ENCODE measurements around the gene INAFM1.

INAFM1 gene

DNA sequence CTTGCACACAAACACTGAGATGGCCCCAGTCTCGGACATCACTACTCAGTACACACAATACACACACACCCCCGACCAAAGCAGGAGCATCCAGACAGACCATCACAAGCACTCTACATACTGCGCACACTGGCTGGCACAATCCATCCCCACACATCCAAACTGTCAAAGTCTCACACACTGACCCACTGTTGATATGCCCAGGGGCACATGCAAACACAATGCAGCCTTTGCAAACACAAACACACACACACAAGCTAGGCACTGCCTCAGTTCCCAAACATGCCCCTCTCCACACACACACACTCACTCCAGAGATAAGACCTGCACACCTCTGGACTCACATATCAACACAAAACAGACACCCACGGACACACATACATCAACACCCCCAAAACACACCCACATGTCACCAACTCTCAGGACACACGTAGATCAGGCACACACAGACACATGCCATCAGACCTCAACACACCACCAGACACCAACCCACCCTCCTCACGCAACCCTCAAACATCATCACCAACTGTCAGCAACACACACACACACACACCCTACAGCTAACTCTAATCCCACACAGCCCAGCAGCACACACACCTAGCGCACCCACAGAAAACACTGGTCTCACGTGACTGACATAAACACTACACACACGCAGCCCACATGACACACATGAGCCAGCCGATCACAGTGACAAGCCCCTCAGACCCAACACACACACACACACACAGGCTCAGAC is 45.6 kb upstream of the INAFM1 start (continued):
- TF ChIP-seq, protein P1, sequence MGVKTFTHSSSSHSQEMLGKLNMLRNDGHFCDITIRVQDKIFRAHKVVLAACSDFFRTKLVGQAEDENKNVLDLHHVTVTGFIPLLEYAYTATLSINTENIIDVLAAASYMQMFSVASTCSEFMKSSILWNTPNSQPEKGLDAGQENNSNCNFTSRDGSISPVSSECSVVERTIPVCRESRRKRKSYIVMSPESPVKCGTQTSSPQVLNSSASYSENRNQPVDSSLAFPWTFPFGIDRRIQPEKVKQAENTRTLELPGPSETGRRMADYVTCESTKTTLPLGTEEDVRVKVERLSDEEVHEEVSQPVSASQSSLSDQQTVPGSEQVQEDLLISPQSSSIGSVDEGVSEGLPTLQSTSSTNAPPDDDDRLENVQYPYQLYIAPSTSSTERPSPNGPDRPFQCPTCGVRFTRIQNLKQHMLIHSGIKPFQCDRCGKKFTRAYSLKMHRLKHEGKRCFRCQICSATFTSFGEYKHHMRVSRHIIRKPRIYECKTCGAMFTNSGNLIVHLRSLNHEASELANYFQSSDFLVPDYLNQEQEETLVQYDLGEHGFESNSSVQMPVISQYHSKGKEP (tag by site-specific recombination; IDR thresholded peaks at IDR 0.05): no peak
- TF ChIP-seq, protein P2, sequence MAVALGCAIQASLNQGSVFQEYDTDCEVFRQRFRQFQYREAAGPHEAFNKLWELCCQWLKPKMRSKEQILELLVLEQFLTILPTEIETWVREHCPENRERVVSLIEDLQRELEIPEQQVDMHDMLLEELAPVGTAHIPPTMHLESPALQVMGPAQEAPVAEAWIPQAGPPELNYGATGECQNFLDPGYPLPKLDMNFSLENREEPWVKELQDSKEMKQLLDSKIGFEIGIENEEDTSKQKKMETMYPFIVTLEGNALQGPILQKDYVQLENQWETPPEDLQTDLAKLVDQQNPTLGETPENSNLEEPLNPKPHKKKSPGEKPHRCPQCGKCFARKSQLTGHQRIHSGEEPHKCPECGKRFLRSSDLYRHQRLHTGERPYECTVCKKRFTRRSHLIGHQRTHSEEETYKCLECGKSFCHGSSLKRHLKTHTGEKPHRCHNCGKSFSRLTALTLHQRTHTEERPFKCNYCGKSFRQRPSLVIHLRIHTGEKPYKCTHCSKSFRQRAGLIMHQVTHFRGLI (tag by site-specific recombination; IDR thresholded peaks at IDR 0.05): no peak
- TF ChIP-seq, protein P3, sequence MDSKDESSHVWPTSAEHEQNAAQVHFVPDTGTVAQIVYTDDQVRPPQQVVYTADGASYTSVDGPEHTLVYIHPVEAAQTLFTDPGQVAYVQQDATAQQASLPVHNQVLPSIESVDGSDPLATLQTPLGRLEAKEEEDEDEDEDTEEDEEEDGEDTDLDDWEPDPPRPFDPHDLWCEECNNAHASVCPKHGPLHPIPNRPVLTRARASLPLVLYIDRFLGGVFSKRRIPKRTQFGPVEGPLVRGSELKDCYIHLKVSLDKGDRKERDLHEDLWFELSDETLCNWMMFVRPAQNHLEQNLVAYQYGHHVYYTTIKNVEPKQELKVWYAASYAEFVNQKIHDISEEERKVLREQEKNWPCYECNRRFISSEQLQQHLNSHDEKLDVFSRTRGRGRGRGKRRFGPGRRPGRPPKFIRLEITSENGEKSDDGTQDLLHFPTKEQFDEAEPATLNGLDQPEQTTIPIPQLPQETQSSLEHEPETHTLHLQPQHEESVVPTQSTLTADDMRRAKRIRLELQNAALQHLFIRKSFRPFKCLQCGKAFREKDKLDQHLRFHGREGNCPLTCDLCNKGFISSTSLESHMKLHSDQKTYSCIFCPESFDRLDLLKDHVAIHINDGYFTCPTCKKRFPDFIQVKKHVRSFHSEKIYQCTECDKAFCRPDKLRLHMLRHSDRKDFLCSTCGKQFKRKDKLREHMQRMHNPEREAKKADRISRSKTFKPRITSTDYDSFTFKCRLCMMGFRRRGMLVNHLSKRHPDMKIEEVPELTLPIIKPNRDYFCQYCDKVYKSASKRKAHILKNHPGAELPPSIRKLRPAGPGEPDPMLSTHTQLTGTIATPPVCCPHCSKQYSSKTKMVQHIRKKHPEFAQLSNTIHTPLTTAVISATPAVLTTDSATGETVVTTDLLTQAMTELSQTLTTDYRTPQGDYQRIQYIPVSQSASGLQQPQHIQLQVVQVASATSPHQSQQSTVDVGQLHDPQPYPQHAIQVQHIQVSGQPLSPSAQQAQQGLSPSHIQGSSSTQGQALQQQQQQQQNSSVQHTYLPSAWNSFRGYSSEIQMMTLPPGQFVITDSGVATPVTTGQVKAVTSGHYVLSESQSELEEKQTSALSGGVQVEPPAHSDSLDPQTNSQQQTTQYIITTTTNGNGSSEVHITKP (tag by site-specific recombination; IDR thresholded peaks at IDR 0.05): peak; percentile 77
- no peak for TF ChIP-seq KLF10 (tag by site-specific recombination; IDR thresholded peaks at IDR 0.05)
- TF ChIP-seq ZNF416 (tag by site-specific recombination; IDR thresholded peaks at IDR 0.05): no peak; the same call in 1 of the 2 replicates
- TF ChIP-seq ZNF560 (tag by site-specific recombination; IDR thresholded peaks at IDR 0.05; ENCODE audit: borderline replicate concordance): no peak
- no peak for TF ChIP-seq ZSCAN16 (tag by site-specific recombination; IDR thresholded peaks at IDR 0.05)
- TF ChIP-seq ZNF335 (tag by site-specific recombination; conservative IDR thresholded peaks at IDR 0.05): peak; percentile 71; the same call in 1 of the 2 replicates
- no peak; the same call in 1 of the 2 replicates for TF ChIP-seq ZNF76 (tag by site-specific recombination; IDR thresholded peaks at IDR 0.05; ENCODE audit: borderline replicate concordance, low read depth)
- no peak for TF ChIP-seq ZNF221 (tag by site-specific recombination; IDR thresholded peaks at IDR 0.05; ENCODE audit: borderline replicate concordance)
- peak; percentile 75; the same call in 1 of the 2 replicates for TF ChIP-seq BCL11A (tag by site-specific recombination; IDR thresholded peaks at IDR 0.05; ENCODE audit: low read depth)
- TF ChIP-seq, protein P4, sequence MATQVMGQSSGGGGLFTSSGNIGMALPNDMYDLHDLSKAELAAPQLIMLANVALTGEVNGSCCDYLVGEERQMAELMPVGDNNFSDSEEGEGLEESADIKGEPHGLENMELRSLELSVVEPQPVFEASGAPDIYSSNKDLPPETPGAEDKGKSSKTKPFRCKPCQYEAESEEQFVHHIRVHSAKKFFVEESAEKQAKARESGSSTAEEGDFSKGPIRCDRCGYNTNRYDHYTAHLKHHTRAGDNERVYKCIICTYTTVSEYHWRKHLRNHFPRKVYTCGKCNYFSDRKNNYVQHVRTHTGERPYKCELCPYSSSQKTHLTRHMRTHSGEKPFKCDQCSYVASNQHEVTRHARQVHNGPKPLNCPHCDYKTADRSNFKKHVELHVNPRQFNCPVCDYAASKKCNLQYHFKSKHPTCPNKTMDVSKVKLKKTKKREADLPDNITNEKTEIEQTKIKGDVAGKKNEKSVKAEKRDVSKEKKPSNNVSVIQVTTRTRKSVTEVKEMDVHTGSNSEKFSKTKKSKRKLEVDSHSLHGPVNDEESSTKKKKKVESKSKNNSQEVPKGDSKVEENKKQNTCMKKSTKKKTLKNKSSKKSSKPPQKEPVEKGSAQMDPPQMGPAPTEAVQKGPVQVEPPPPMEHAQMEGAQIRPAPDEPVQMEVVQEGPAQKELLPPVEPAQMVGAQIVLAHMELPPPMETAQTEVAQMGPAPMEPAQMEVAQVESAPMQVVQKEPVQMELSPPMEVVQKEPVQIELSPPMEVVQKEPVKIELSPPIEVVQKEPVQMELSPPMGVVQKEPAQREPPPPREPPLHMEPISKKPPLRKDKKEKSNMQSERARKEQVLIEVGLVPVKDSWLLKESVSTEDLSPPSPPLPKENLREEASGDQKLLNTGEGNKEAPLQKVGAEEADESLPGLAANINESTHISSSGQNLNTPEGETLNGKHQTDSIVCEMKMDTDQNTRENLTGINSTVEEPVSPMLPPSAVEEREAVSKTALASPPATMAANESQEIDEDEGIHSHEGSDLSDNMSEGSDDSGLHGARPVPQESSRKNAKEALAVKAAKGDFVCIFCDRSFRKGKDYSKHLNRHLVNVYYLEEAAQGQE (tag by site-specific recombination; IDR thresholded peaks at IDR 0.05): peak; percentile 26; the same call in 1 of the 2 replicates
- TF ChIP-seq ZNF394 (tag by site-specific recombination; IDR thresholded peaks at IDR 0.05; ENCODE audit: borderline replicate concordance): no peak; the same call in 1 of the 2 replicates
- TF ChIP-seq ZNF558 (tag by site-specific recombination; IDR thresholded peaks at IDR 0.05): no peak
- peak; percentile 96; the same call in 1 of the 2 replicates for TF ChIP-seq ZNF311 (tag by site-specific recombination; IDR thresholded peaks at IDR 0.05; ENCODE audit: borderline replicate concordance)
- TF ChIP-seq, protein P5, sequence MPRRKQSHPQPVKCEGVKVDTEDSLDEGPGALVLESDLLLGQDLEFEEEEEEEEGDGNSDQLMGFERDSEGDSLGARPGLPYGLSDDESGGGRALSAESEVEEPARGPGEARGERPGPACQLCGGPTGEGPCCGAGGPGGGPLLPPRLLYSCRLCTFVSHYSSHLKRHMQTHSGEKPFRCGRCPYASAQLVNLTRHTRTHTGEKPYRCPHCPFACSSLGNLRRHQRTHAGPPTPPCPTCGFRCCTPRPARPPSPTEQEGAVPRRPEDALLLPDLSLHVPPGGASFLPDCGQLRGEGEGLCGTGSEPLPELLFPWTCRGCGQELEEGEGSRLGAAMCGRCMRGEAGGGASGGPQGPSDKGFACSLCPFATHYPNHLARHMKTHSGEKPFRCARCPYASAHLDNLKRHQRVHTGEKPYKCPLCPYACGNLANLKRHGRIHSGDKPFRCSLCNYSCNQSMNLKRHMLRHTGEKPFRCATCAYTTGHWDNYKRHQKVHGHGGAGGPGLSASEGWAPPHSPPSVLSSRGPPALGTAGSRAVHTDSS (tag by site-specific recombination; IDR thresholded peaks at IDR 0.05): no peak
- TF ChIP-seq MEIS1 (CRISPR knock-in tag; IDR thresholded peaks at IDR 0.05; ENCODE audit: borderline replicate concordance): no peak
- TF ChIP-seq ZFP41 (tag by site-specific recombination; IDR thresholded peaks at IDR 0.05; ENCODE audit: borderline replicate concordance): 0 out of 2 replicates have a peak, but pooled peaks have one; percentile 48
- no peak for TF ChIP-seq GLIS2 (tag by site-specific recombination; IDR thresholded peaks at IDR 0.05)
- TF ChIP-seq HOXC10 (CRISPR knock-in tag; IDR thresholded peaks at IDR 0.05): no peak
- TF ChIP-seq, protein P6, sequence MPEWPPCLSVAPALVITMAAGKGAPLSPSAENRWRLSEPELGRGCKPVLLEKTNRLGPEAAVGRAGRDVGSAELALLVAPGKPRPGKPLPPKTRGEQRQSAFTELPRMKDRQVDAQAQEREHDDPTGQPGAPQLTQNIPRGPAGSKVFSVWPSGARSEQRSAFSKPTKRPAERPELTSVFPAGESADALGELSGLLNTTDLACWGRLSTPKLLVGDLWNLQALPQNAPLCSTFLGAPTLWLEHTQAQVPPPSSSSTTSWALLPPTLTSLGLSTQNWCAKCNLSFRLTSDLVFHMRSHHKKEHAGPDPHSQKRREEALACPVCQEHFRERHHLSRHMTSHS (tag by site-specific recombination; IDR thresholded peaks at IDR 0.05): 0 out of 2 replicates have a peak, but pooled peaks have one; percentile 24
- TF ChIP-seq ZNF624 (tag by site-specific recombination; IDR thresholded peaks at IDR 0.05): no peak
- no peak for TF ChIP-seq ZSCAN30 (tag by site-specific recombination; IDR thresholded peaks at IDR 0.05)
- no peak; the same call in 1 of the 2 replicates for TF ChIP-seq ZNF544 (tag by site-specific recombination; IDR thresholded peaks at IDR 0.05)
- TF ChIP-seq ZNF747 (tag by site-specific recombination; IDR thresholded peaks at IDR 0.05): no peak; the same call in 1 of the 2 replicates
- no peak for TF ChIP-seq ZNF473 (tag by site-specific recombination; IDR thresholded peaks at IDR 0.05)
